HG03354 (cell line): ENCODE results near the gene PCED1A.
"Not testable (repeated sequence)": the region's sequence is repeated elsewhere in the genome, so short reads cannot be mapped to it uniquely, and the experiment has no call there.

Source experiments
- ATAC-seq: cut with Tn5 transposase; IDR thresholded peaks from one replicate; pipeline ENCODE4 v1.9.1; 2021; ENCODE audit warnings: mild to moderate bottlenecking; ENCODE audit not compliant: unreplicated experiment, poor library complexity, severe bottlenecking

PCED1A gene

GRCh38 chr20:2807929-2808328 lies 32.5 kb downstream of the PCED1A start:
- ATAC-seq: not testable (repeated sequence)

GRCh38 chr20:2807019-2807418 lies 33.4 kb downstream of the PCED1A start:
- no peak for ATAC-seq

GRCh38 chr20:2806351-2806701 lies 34.1 kb downstream of the PCED1A start:
- no peak for ATAC-seq

- no peak for ATAC-seq
Observed at GRCh38 chr20:2805689-2806350, 34.6 kb downstream of the PCED1A start.

- ATAC-seq: no peak
Observed at GRCh38 chr20:2804852-2805688, 35.4 kb downstream of the PCED1A start.

- no peak for ATAC-seq
Observed at GRCh38 chr20:2804041-2804828, 36.2 kb downstream of the PCED1A start.

- ATAC-seq: no peak
Observed at GRCh38 chr20:2801286-2801728, 39.1 kb downstream of the PCED1A start.

GRCh38 chr20:2800521-2801285 lies 39.8 kb downstream of the PCED1A start, which contains the start of gene CPXM1:
Gene CPXM1 (minus strand): TSS chr20:2800627. CDS start chr20:2800572, 55 bp downstream.
- ATAC-seq: peak; percentile 86

- peak; percentile 18 for ATAC-seq
Observed at GRCh38 chr20:2799688-2800520, 40.6 kb downstream of the PCED1A start.

- no peak for ATAC-seq
Observed at GRCh38 chr20:2799271-2799670, 41.2 kb downstream of the PCED1A start.

- no peak for ATAC-seq
Observed at GRCh38 chr20:2798814-2799213, 41.6 kb downstream of the PCED1A start.

GRCh38 chr20:2798095-2798805 lies 42.2 kb downstream of the PCED1A start:
- ATAC-seq: no peak

- ATAC-seq: no peak
Observed at GRCh38 chr20:2797136-2797983, 43.1 kb downstream of the PCED1A start.

GRCh38 chr20:2796011-2796660 lies 44.3 kb downstream of the PCED1A start:
- ATAC-seq: no peak

- ATAC-seq: no peak
Observed at GRCh38 chr20:2795451-2795850, 45.0 kb downstream of the PCED1A start.

- ATAC-seq: no peak
Observed at GRCh38 chr20:2794866-2795447, 45.5 kb downstream of the PCED1A start.
